Measurements from ENCODE around the gene FAM221A. TPM values are rescaled to one million over a fixed set of nuclear protein-coding genes. Genes with fewer than 3 reads are reported as not detected.
"Not testable (repeated sequence)": the region's sequence is repeated elsewhere in the genome, so short reads cannot be mapped to it uniquely, and the experiment has no call there.

FAM221A gene
- total and polyA plus RNA-seq, 3 donors from 2014 or later = 29.5 to 55.7 (median 32.9) TPM

- Histone ChIP-seq H3K4me3 (no peak overlapping the region), H3K9me3 (no peaks in the 10 kb centered on the region), H3K36me3 (ENCODE audit: low read depth, missing control alignments) (no peaks in the 10 kb centered on the region), H3K4me1 (no peaks in the 10 kb centered on the region), H3K27me3 (no peaks in the 10 kb centered on the region), H3K27ac (no peak overlapping the region)
- DNase-seq = no peak
- intact Hi-C loops (cut with DNase I; ENCODE audit: low total_unique reads) = loop anchor here (10.0 kb wide), 1 partner anchor 140 kb away; no protein-coding TSS in a partner anchor
- 87 to 90% methylated on average over 6 of the region's 6 CpGs for whole genome bisulfite sequencing, 2 donors
- no peak for TF ChIP-seq CTCF (IDR thresholded peaks at IDR 0.05)
- no peak for TF ChIP-seq POLR2A (IDR thresholded peaks at IDR 0.05)
Observed at GRCh38 chr7:23715099-23715498, 35.1 kb downstream of the FAM221A start.

GRCh38 chr7:23717788-23718187 is 37.8 kb downstream of the FAM221A start:
- intact Hi-C loops (cut with DNase I; ENCODE audit: low total_unique reads) = loop anchor here (10.0 kb wide), 1 partner anchor 143 kb away; no protein-coding TSS in a partner anchor
- 96 to 100% methylated on average over 1 of the region's 1 CpG for WGBS, 2 donors
- DNase-seq = no peak

GRCh38 chr7:23721456-23721855 is 41.5 kb downstream of the FAM221A start:
- 88 to 96% methylated on average over 4 of the region's 4 CpGs for WGBS, 2 donors
- DNase-seq = no peak
- intact Hi-C loops (cut with DNase I; ENCODE audit: low total_unique reads) = no loop called here
- Histone ChIP-seq H3K27ac (no peak overlapping the region), H3K36me3 (ENCODE audit: low read depth, missing control alignments) (no peaks in the 10 kb centered on the region), H3K4me3 (no peak overlapping the region), H3K27me3 (no peaks in the 10 kb centered on the region), H3K4me1 (no peaks in the 10 kb centered on the region), H3K9me3 (no peaks in the 10 kb centered on the region)
- TF ChIP-seq CTCF (IDR thresholded peaks at IDR 0.05) = no peak
- TF ChIP-seq POLR2A (IDR thresholded peaks at IDR 0.05) = no peak

More at GRCh38 chr7:23717788-23718187, 37.8 kb downstream of the FAM221A start:
- no peak overlapping the region for H3K27ac ChIP-seq
- no peaks in the 10 kb centered on the region for H3K27me3 ChIP-seq
- H3K9me3 ChIP-seq = no peaks in the 10 kb centered on the region
- no peak for TF ChIP-seq POLR2A (IDR thresholded peaks at IDR 0.05)
- no peak for TF ChIP-seq CTCF (IDR thresholded peaks at IDR 0.05)
- H3K36me3 ChIP-seq (ENCODE audit: low read depth, missing control alignments) = no peaks in the 10 kb centered on the region
- H3K4me1 ChIP-seq = no peaks in the 10 kb centered on the region
- H3K4me3 ChIP-seq = no peak overlapping the region

- H3K4me3 ChIP-seq; H3K27me3 ChIP-seq; DNase-seq; H3K36me3 ChIP-seq (ENCODE audit: low read depth, missing control alignments); intact Hi-C loops (cut with DNase I; ENCODE audit: low total_unique reads); H3K9me3 ChIP-seq; H3K4me1 ChIP-seq; H3K27ac ChIP-seq: not testable (repeated sequence)
- 90 to 93% methylated on average over 10 to 21 of the region's 21 CpGs for WGBS, 2 donors
Observed at GRCh38 chr7:23722587-23723216, 42.7 kb downstream of the FAM221A start.

- H3K9me3 ChIP-seq; H3K27me3 ChIP-seq; H3K36me3 ChIP-seq (ENCODE audit: low read depth, missing control alignments); H3K27ac ChIP-seq; H3K4me1 ChIP-seq; intact Hi-C loops (cut with DNase I; ENCODE audit: low total_unique reads); DNase-seq; H3K4me3 ChIP-seq: not testable (repeated sequence)
- WGBS, 2 donors = 51 to 63% methylated on average over 4 of the region's 4 CpGs
Observed at GRCh38 chr7:23724113-23724512, 44.1 kb downstream of the FAM221A start.

GRCh38 chr7:23742051-23742450 is 62.1 kb downstream of the FAM221A start:
- H3K9me3 ChIP-seq = no peaks in the 10 kb centered on the region
- H3K4me1 ChIP-seq = no peaks in the 10 kb centered on the region
- H3K27ac ChIP-seq = no peak overlapping the region
- intact Hi-C loops (cut with DNase I; ENCODE audit: low total_unique reads) = no loop called here
- H3K27me3 ChIP-seq = no peaks in the 10 kb centered on the region
- no peaks in the 10 kb centered on the region for H3K36me3 ChIP-seq (ENCODE audit: low read depth, missing control alignments)
- no peak overlapping the region for H3K4me3 ChIP-seq
- no peak for DNase-seq
- TF ChIP-seq CTCF (IDR thresholded peaks at IDR 0.05) (no peak), POLR2A (IDR thresholded peaks at IDR 0.05) (no peak)
